ENCODE results near the gene IL10RB. TPM values are rescaled to one million over a fixed set of nuclear protein-coding genes. Genes with fewer than 3 reads are reported as not detected.

IL10RB gene
- total and polyA plus RNA-seq, 2 of the 13 experiments (the other 11 are each of a cell fraction or from before 2014, with no cell fraction given): 17.4 to 18.2 TPM

Other genes with a start within 250 kb of the IL10RB start
- gene OLIG2, start 240.4 kb upstream of the IL10RB start, total RNA-seq (2016; rRNA removed; fragmentation: Illumina TruSeq; extraction: Trizol): not detected in 2 replicates
- not detected in 2 replicates for gene OLIG2, start 240.4 kb upstream of the IL10RB start, polyA plus RNA-seq (2011; rRNA removed)
- gene OLIG1, start 196.2 kb upstream of the IL10RB start, total RNA-seq (2016; rRNA removed; fragmentation: Illumina TruSeq; extraction: Trizol): not detected in 2 replicates
- gene OLIG1, start 196.2 kb upstream of the IL10RB start, polyA plus RNA-seq (2011; rRNA removed): not detected in 2 replicates
- 5.1 TPM in 2 replicates for gene IFNAR2, start 36.4 kb upstream of the IL10RB start, total RNA-seq (2016; rRNA removed; fragmentation: Illumina TruSeq; extraction: Trizol)
- 22.7 and 24.1 TPM in 2 replicates for gene IFNAR2, start 36.4 kb upstream of the IL10RB start, polyA plus RNA-seq (2011; rRNA removed)
- 9.3 and 11.2 TPM in 2 replicates for gene IFNAR1, start 58.6 kb downstream of the IL10RB start, total RNA-seq (2016; rRNA removed; fragmentation: Illumina TruSeq; extraction: Trizol)
- 6.7 and 6.9 TPM in 2 replicates for gene IFNAR1, start 58.6 kb downstream of the IL10RB start, polyA plus RNA-seq (2011; rRNA removed)
- 50.3 and 61.3 TPM in 2 replicates for gene IFNGR2, start 137.0 kb downstream of the IL10RB start, total RNA-seq (2016; rRNA removed; fragmentation: Illumina TruSeq; extraction: Trizol)
- 107 and 117 TPM in 2 replicates for gene IFNGR2, start 137.0 kb downstream of the IL10RB start, polyA plus RNA-seq (2011; rRNA removed)
- 13.9 and 29.9 TPM in 2 replicates for gene TMEM50B, start 213.6 kb downstream of the IL10RB start, total RNA-seq (2016; rRNA removed; fragmentation: Illumina TruSeq; extraction: Trizol)
- 45.4 and 46.3 TPM in 2 replicates for gene TMEM50B, start 213.6 kb downstream of the IL10RB start, polyA plus RNA-seq (2011; rRNA removed)
- 2.5 and 3.3 TPM in 2 replicates for gene DNAJC28, start 225.3 kb downstream of the IL10RB start, total RNA-seq (2016; rRNA removed; fragmentation: Illumina TruSeq; extraction: Trizol)
- 1.1 and 1.5 TPM in 2 replicates for gene DNAJC28, start 225.3 kb downstream of the IL10RB start, polyA plus RNA-seq (2011; rRNA removed)